Stimulated activated effector memory CD8-positive, alpha-beta T cell treated with anti-CD3 and anti-CD28 coated beads, Interleukin-12 subunit alpha, Interleukin-12 subunit beta, amount 100 ng/mL, for 72 hours (primary cell): ENCODE measurements around the gene PRKCQ.

Experiments used
- ATAC-seq: fragments of 150-1000 bp; cut with Tn5 transposase; 2 replicates; pipeline ENCODE4 v1.10.0; 2021
- DNase-seq, 2 donors: peaks; one replicate each; pipeline ENCODE4 v3.0.0; 2021 to 2022; ENCODE audit warnings: low spot score in 2 of 2
- H3K27ac Mint-ChIP-seq: one replicate; pipeline ENCODE4 v1.8.0; 2022; ENCODE audit warnings: mild to moderate bottlenecking, mixed read lengths
- H3K36me3 Mint-ChIP-seq: one replicate; pipeline ENCODE4 v1.8.0; 2022; ENCODE audit warnings: mild to moderate bottlenecking, mixed read lengths
- H3K4me1 Mint-ChIP-seq: one replicate; pipeline ENCODE4 v1.8.0; 2022; ENCODE audit warnings: mixed read lengths
- H3K4me3 Mint-ChIP-seq: one replicate; pipeline ENCODE4 v1.8.0; 2022; ENCODE audit warnings: mild to moderate bottlenecking, mixed read lengths
- H3K9me3 Mint-ChIP-seq: one replicate; pipeline ENCODE4 v1.8.0; 2022; ENCODE audit warnings: mixed read lengths

Gene PRKCQ

GRCh38 chr10:6602700-6603084 lies 22.6 kb upstream of the PRKCQ start:
- peaks cover 26% of the 10 kb centered on the region for H3K36me3 Mint-ChIP-seq

GRCh38 chr10:6602026-6602699 lies 22.1 kb upstream of the PRKCQ start:
- peaks cover 4% of the 10 kb centered on the region for H3K9me3 Mint-ChIP-seq
- H3K4me1 Mint-ChIP-seq: peaks cover 62% of the 10 kb centered on the region
- H3K4me3 Mint-ChIP-seq: no peak overlapping the region
- ATAC-seq: no peak
- H3K27ac Mint-ChIP-seq: no peak overlapping the region
- peaks cover 28% of the 10 kb centered on the region for H3K36me3 Mint-ChIP-seq
- DNase-seq: no peak

More at GRCh38 chr10:6602700-6603084, 22.6 kb upstream of the PRKCQ start:
- Mint-ChIP-seq H3K4me3 (no peak overlapping the region), H3K9me3 (peaks cover 4% of the 10 kb centered on the region), H3K27ac (no peak overlapping the region), H3K4me1 (peaks cover 66% of the 10 kb centered on the region)
- ATAC-seq (no peak), DNase-seq (no peak)

GRCh38 chr10:6601246-6601805 lies 21.2 kb upstream of the PRKCQ start:
- peak overlapping the region; percentile 86 for H3K27ac Mint-ChIP-seq
- H3K9me3 Mint-ChIP-seq: peaks cover 4% of the 10 kb centered on the region
- H3K36me3 Mint-ChIP-seq: peaks cover 34% of the 10 kb centered on the region
- ATAC-seq: no peak
- no peak for DNase-seq
- peak overlapping the region; percentile 30 for H3K4me3 Mint-ChIP-seq
- peaks cover 54% of the 10 kb centered on the region for H3K4me1 Mint-ChIP-seq

GRCh38 chr10:6600224-6600987 lies 20.3 kb upstream of the PRKCQ start:
- peak overlapping the region; percentile 42 for H3K4me3 Mint-ChIP-seq
- peaks cover 38% of the 10 kb centered on the region for H3K36me3 Mint-ChIP-seq
- peaks cover 4% of the 10 kb centered on the region for H3K9me3 Mint-ChIP-seq
- H3K27ac Mint-ChIP-seq: peak overlapping the region; percentile 30
- peaks cover 47% of the 10 kb centered on the region for H3K4me1 Mint-ChIP-seq
- peak; percentile 62 for ATAC-seq
- no peak for DNase-seq

GRCh38 chr10:6598679-6599078 lies 18.6 kb upstream of the PRKCQ start:
- DNase-seq: no peak
- H3K27ac Mint-ChIP-seq: peak overlapping the region; percentile 30
- H3K4me1 Mint-ChIP-seq: peaks cover 57% of the 10 kb centered on the region
- H3K36me3 Mint-ChIP-seq: peaks cover 49% of the 10 kb centered on the region
- H3K4me3 Mint-ChIP-seq: no peak overlapping the region
- peaks cover 4% of the 10 kb centered on the region for H3K9me3 Mint-ChIP-seq
- ATAC-seq: no peak

GRCh38 chr10:6597478-6597877 lies 17.4 kb upstream of the PRKCQ start:
- Mint-ChIP-seq H3K36me3 (peaks cover 61% of the 10 kb centered on the region), H3K4me1 (peaks cover 67% of the 10 kb centered on the region), H3K27ac (peak overlapping the region; percentile 29), H3K4me3 (no peak overlapping the region), H3K9me3 (peaks cover 4% of the 10 kb centered on the region)
- DNase-seq (no peak), ATAC-seq (no peak)

GRCh38 chr10:6595499-6595898 lies 15.4 kb upstream of the PRKCQ start:
- ATAC-seq (no peak), DNase-seq (no peak)
- Mint-ChIP-seq H3K4me3 (no peak overlapping the region), H3K27ac (no peak overlapping the region), H3K9me3 (peaks cover 4% of the 10 kb centered on the region), H3K36me3 (peaks cover 80% of the 10 kb centered on the region), H3K4me1 (peaks cover 69% of the 10 kb centered on the region)

- Mint-ChIP-seq H3K27ac (peak overlapping the region; percentile 90), H3K4me1 (peaks cover 65% of the 10 kb centered on the region), H3K9me3 (no peaks in the 10 kb centered on the region), H3K36me3 (peaks cover 85% of the 10 kb centered on the region), H3K4me3 (no peak overlapping the region)
- ATAC-seq (peak; percentile 50), DNase-seq (no peak)
Observed at GRCh38 chr10:6593241-6593671, 13.2 kb upstream of the PRKCQ start.

- ATAC-seq (peak; percentile 83), DNase-seq (no peak)
- Mint-ChIP-seq H3K36me3 (peaks cover 85% of the 10 kb centered on the region), H3K4me3 (peak overlapping the region; percentile 19), H3K27ac (peak overlapping the region; percentile 90), H3K9me3 (no peaks in the 10 kb centered on the region), H3K4me1 (peaks cover 62% of the 10 kb centered on the region)
Observed at GRCh38 chr10:6592080-6592479, 12.0 kb upstream of the PRKCQ start.

- peak overlapping the region; percentile 19 for H3K4me3 Mint-ChIP-seq
- H3K36me3 Mint-ChIP-seq: peaks cover 85% of the 10 kb centered on the region
- peak overlapping the region; percentile 90 for H3K27ac Mint-ChIP-seq
- peaks cover 63% of the 10 kb centered on the region for H3K4me1 Mint-ChIP-seq
- no peaks in the 10 kb centered on the region for H3K9me3 Mint-ChIP-seq
- ATAC-seq (peak; percentile 49), DNase-seq (no peak)
Observed at GRCh38 chr10:6591668-6592067, 11.6 kb upstream of the PRKCQ start.

GRCh38 chr10:6590100-6590499 lies 10.0 kb upstream of the PRKCQ start:
- no peak for ATAC-seq
- peak overlapping the region; percentile 90 for H3K27ac Mint-ChIP-seq
- H3K9me3 Mint-ChIP-seq: no peaks in the 10 kb centered on the region
- H3K4me3 Mint-ChIP-seq: peak overlapping the region; percentile 40
- no peak for DNase-seq
- H3K4me1 Mint-ChIP-seq: peaks cover 79% of the 10 kb centered on the region
- peaks cover 96% of the 10 kb centered on the region for H3K36me3 Mint-ChIP-seq

GRCh38 chr10:6589287-6590094 lies 9.4 kb upstream of the PRKCQ start:
- peak overlapping the region; percentile 90 for H3K27ac Mint-ChIP-seq
- DNase-seq (no peak), ATAC-seq (no peak)
- peak overlapping the region; percentile 40 for H3K4me3 Mint-ChIP-seq
- no peaks in the 10 kb centered on the region for H3K9me3 Mint-ChIP-seq
- H3K36me3 Mint-ChIP-seq: peaks cover 99% of the 10 kb centered on the region
- H3K4me1 Mint-ChIP-seq: peaks cover 82% of the 10 kb centered on the region

GRCh38 chr10:6588845-6589244 lies 8.8 kb upstream of the PRKCQ start:
- Mint-ChIP-seq H3K27ac (no peak overlapping the region), H3K9me3 (no peaks in the 10 kb centered on the region), H3K4me1 (peaks cover 80% of the 10 kb centered on the region), H3K36me3 (peaks cover 99% of the 10 kb centered on the region), H3K4me3 (no peak overlapping the region)
- DNase-seq (no peak), ATAC-seq (no peak)

- peaks cover 99% of the 10 kb centered on the region for H3K36me3 Mint-ChIP-seq
- H3K4me1 Mint-ChIP-seq: peaks cover 80% of the 10 kb centered on the region
- DNase-seq: no peak
- no peak for ATAC-seq
- no peak overlapping the region for H3K27ac Mint-ChIP-seq
- no peak overlapping the region for H3K4me3 Mint-ChIP-seq
- peaks cover 1% of the 10 kb centered on the region for H3K9me3 Mint-ChIP-seq
Observed at GRCh38 chr10:6588082-6588481, 8.0 kb upstream of the PRKCQ start.

GRCh38 chr10:6586501-6586900 lies 6.4 kb upstream of the PRKCQ start:
- Mint-ChIP-seq H3K27ac (peak overlapping the region; percentile 89), H3K36me3 (peaks cover 99% of the 10 kb centered on the region), H3K4me1 (peaks cover 80% of the 10 kb centered on the region), H3K9me3 (peaks cover 2% of the 10 kb centered on the region), H3K4me3 (peak overlapping the region; percentile 92)
- ATAC-seq: no peak
- no peak for DNase-seq
